Neuronal stem cell (in vitro differentiated cells): Measurements from ENCODE around the gene FAM209A.

Experiments used
- DNase-seq: peaks from one replicate; pipeline ENCODE4 v3.0.0-alpha.2; 2013; ENCODE audit warnings: low spot score
- H2AFZ ChIP-seq: one replicate; pipeline ENCODE4 v1.6.1; 2013; ENCODE audit warnings: mild to moderate bottlenecking, low read length, inconsistent platforms
- H2AK5ac ChIP-seq: 2 replicates; pipeline ENCODE4 v1.6.1; 2013; ENCODE audit warnings: low read depth, mild to moderate bottlenecking, inconsistent platforms, low read length, moderate library complexity, mixed read lengths
- H2BK120ac ChIP-seq: 2 replicates; pipeline ENCODE4 v1.6.1; 2013; ENCODE audit warnings: low read depth, mild to moderate bottlenecking, inconsistent platforms, low read length, moderate library complexity, mixed read lengths
- H2BK12ac ChIP-seq: one replicate; pipeline ENCODE4 v1.6.1; 2013; ENCODE audit warnings: low read length, inconsistent platforms
- H2BK15ac ChIP-seq: 2 replicates; pipeline ENCODE4 v1.6.1; 2013; ENCODE audit warnings: mild to moderate bottlenecking, low read length, inconsistent platforms, mixed read lengths
- H2BK5ac ChIP-seq: one replicate; pipeline ENCODE4 v1.6.1; 2013; ENCODE audit warnings: inconsistent platforms, mild to moderate bottlenecking, low read length, moderate library complexity
- H3K14ac ChIP-seq: one replicate; pipeline ENCODE4 v1.6.1; 2013; ENCODE audit warnings: low read length, inconsistent platforms
- H3K18ac ChIP-seq: 2 replicates; pipeline ENCODE4 v1.6.1; 2013; ENCODE audit warnings: low read length, inconsistent platforms
- H3K23ac ChIP-seq: 2 replicates; pipeline ENCODE4 v1.6.1; 2013; ENCODE audit warnings: low read depth, mild to moderate bottlenecking, mixed read lengths, low read length, inconsistent platforms; ENCODE audit not compliant: poor library complexity
- H3K27ac ChIP-seq: replicated peaks from 3 replicates; pipeline ENCODE4 v1.5.1; 2013; ENCODE audit warnings: low read length, inconsistent platforms
- H3K27me3 ChIP-seq, 3 experiments: 2 replicates each; pipeline ENCODE4 v1.6.1; 2013; ENCODE audit warnings: low read length in 3 of 3, mild to moderate bottlenecking in 2 of 3, inconsistent platforms in 1 of 3, low read depth in 1 of 3, mixed read lengths in 1 of 3, moderate library complexity in 1 of 3; ENCODE audit not compliant: control insufficient read depth in 3 of 3, insufficient read depth in 3 of 3
- H3K36me3 ChIP-seq, 2 donors: replicated peaks in 1 of 2; 2 replicates each; pipeline ENCODE4 v1.6.1; 2013; ENCODE audit warnings: low read length in 2 of 2; ENCODE audit not compliant: control insufficient read depth in 2 of 2, insufficient read depth in 2 of 2
- H3K4ac ChIP-seq: 2 replicates; pipeline ENCODE4 v1.6.1; 2013; ENCODE audit warnings: inconsistent platforms, mild to moderate bottlenecking, low read length, moderate library complexity
- H3K4me1 ChIP-seq, 2 donors: 1 replicate in 1 of 2; 2 replicates in 1 of 2; pipeline ENCODE4 v1.6.1; 2013; ENCODE audit warnings: low read length in 2 of 2, low read depth in 1 of 2; ENCODE audit not compliant: control insufficient read depth in 2 of 2, insufficient read depth in 1 of 2
- H3K4me2 ChIP-seq: one replicate; pipeline ENCODE4 v1.6.1; 2013; ENCODE audit warnings: mild to moderate bottlenecking, low read length, inconsistent platforms; ENCODE audit not compliant: insufficient read depth, poor library complexity, severe bottlenecking
- H3K4me3 ChIP-seq, 2 donors: 2 replicates each; pipeline ENCODE4 v1.5.1; 2013; ENCODE audit warnings: low read length in 2 of 2, mild to moderate bottlenecking in 2 of 2, inconsistent platforms in 1 of 2, moderate library complexity in 1 of 2
- H3K79me1 ChIP-seq: one replicate; pipeline ENCODE4 v1.6.1; 2013; ENCODE audit warnings: low read depth, mild to moderate bottlenecking, inconsistent platforms, low read length, moderate library complexity
- H3K9ac ChIP-seq: one replicate; pipeline ENCODE4 v1.6.1; 2013; ENCODE audit warnings: mild to moderate bottlenecking, low read depth, low read length, inconsistent platforms; ENCODE audit not compliant: poor library complexity
- H3K9me3 ChIP-seq, 2 donors: replicated peaks in 1 of 2; 2 replicates each; pipeline versions ENCODE3 to v1.6.1; 2013; ENCODE audit warnings: low read length in 2 of 2, mild to moderate bottlenecking in 2 of 2, inconsistent platforms in 1 of 2, low read depth in 1 of 2, mixed read lengths in 1 of 2, moderate library complexity in 1 of 2; ENCODE audit not compliant: control insufficient read depth in 2 of 2, insufficient read depth in 1 of 2
- H4K8ac ChIP-seq: one replicate; pipeline ENCODE4 v1.6.1; 2013; ENCODE audit warnings: low read depth, mild to moderate bottlenecking, inconsistent platforms, low read length, moderate library complexity
- H4K91ac ChIP-seq: one replicate; pipeline ENCODE4 v1.6.1; 2013; ENCODE audit warnings: low read length, low read depth, mild to moderate bottlenecking, inconsistent platforms; ENCODE audit not compliant: poor library complexity
- WGBS, 2 donors: extraction: QIAGEN DNeasy Blood & Tissue Kit; methylation state at CpG; one replicate each; pipeline ENCODE4 v1.1.7; 2013; ENCODE audit warnings: missing lambda C conversion rate in 2 of 2, mixed read lengths in 1 of 2; ENCODE audit not compliant: insufficient read length in 2 of 2, insufficient replicate concordance in 1 of 2; ENCODE audit errors: extremely low coverage in 2 of 2; 5-methylcytosine and 5-hydroxymethylcytosine counted together

The FAM209A gene

DNA sequence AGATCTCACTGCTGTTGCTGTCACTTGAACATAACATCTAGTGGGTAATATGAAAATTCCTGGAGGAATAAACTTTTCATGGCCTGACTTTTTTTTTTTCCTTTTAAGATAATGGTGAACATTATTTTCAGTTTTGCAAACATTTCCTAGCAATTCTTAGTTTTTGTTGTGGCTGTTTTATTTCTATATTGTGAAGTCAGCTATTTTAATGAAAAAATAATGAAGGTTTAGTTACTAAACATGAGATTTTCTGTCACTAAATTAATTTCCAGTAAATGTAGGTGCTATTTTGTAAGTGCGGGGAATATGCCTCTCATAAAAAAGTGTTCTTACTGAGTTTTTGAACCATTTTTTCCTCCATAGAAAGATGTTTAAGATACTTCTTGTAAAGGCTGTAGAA is 23.4 kb upstream of the FAM209A start:
- Histone ChIP-seq H3K4me2 (no peak overlapping the region), H3K4me3 (no peak overlapping the region), H3K9me3 (no peaks in the 10 kb centered on the region), H2BK12ac (no peak overlapping the region), H2BK120ac (no peak overlapping the region), H2BK5ac (no peak overlapping the region), H3K27me3 (no peaks in the 10 kb centered on the region), H3K79me1 (no peaks in the 10 kb centered on the region), H3K27ac (no peak overlapping the region), H2BK15ac (no peak overlapping the region), H3K9ac (no peak overlapping the region), H3K4ac (no peak overlapping the region), H4K8ac (no peak overlapping the region), H3K18ac (no peak overlapping the region), H3K23ac (no peak overlapping the region), H3K36me3 (peaks cover 2 to 28% of the 10 kb centered on the region in 2 donors), H3K14ac (no peak overlapping the region), H2AK5ac (no peak overlapping the region), H2AFZ (no peak overlapping the region), H3K4me1 (no peaks in the 10 kb centered on the region), H4K91ac (no peak overlapping the region)
- no peak for DNase-seq
- no CpG with 5 or more reads among the region's 1 CpG for WGBS, 2 donors

DNA sequence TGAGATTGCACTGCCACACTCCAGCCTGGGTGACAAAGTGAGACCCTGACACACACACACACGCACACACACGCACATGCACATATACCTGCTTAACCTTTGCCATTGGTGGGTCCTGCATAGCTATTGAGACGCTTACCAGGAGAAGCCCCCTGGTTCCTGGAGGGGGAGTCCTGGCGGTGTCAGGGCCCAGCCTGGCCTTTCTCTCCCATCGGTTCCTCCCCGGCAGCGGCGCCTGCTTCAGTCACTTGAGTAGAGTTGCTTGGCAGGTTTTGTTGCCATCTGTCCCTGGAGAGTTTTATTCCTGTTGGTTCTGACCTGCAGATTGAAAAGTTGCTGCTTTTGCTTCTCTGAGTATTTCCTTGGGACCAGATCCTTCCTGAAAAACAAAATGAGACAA is 20.6 kb upstream of the FAM209A start:
- Histone ChIP-seq H3K27ac (no peak overlapping the region), H3K4me2 (no peak overlapping the region), H3K9ac (no peak overlapping the region), H2BK15ac (no peak overlapping the region), H2BK5ac (no peak overlapping the region), H3K79me1 (no peaks in the 10 kb centered on the region), H3K4me3 (no peak overlapping the region), H3K9me3 (no peaks in the 10 kb centered on the region), H2BK120ac (no peak overlapping the region), H3K18ac (no peak overlapping the region), H4K8ac (no peak overlapping the region), H3K36me3 (peaks cover 0 to 5% of the 10 kb centered on the region in 2 donors), H4K91ac (no peak overlapping the region), H3K4ac (no peak overlapping the region), H3K27me3 (no peaks in the 10 kb centered on the region), H2BK12ac (no peak overlapping the region), H2AK5ac (no peak overlapping the region), H3K23ac (no peak overlapping the region), H3K4me1 (no peaks in the 10 kb centered on the region), H2AFZ (no peak overlapping the region), H3K14ac (no peak overlapping the region)
- no CpG with 5 or more reads among the region's 8 CpGs for WGBS, 2 donors
- DNase-seq, result no peak

DNA sequence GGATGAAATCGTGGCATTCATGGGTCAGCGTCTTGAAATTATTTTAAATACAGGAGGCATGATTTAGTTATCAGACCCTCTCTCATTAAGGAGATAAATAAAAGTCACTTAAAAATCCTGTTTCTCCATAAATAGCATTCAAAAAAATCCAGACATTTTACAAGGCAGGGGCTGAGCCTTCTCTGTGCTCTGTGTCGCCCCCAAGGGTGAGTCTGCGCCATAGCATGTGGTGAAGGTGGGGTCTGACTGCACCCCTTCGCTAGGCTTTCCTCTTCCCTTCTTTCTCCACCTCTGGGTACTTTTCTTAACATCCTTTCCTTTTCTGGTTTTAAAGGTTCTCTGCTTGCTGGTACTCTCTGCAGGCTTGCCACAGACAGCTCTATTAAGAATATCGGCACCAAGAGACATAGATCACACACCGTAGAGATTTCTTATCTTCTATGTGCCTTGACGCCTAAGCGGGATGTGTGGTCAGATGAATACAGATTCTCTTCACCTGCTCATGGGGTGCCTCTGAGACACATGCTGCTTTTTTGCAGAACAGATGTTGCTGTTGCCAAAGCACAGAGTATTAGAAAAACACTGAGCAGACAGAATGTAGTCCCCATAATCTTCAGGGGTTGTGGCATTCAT is 20.1 kb upstream of the FAM209A start:
- H3K4me2 ChIP-seq, result no peak overlapping the region
- no peak overlapping the region for H2BK12ac ChIP-seq
- no peak overlapping the region for H2BK15ac ChIP-seq
- H4K8ac ChIP-seq, result no peak overlapping the region
- H2BK5ac ChIP-seq, result no peak overlapping the region
- H3K36me3 ChIP-seq, result peaks cover 0 to 5% of the 10 kb centered on the region in 2 donors
- H3K4me1 ChIP-seq, result no peaks in the 10 kb centered on the region
- no peaks in the 10 kb centered on the region for H3K27me3 ChIP-seq
- H2AFZ ChIP-seq, result no peak overlapping the region
- no peak overlapping the region for H3K18ac ChIP-seq
- no peak overlapping the region for H4K91ac ChIP-seq
- DNase-seq, result no peak
- H3K4ac ChIP-seq, result no peak overlapping the region
- no peak overlapping the region for H3K9ac ChIP-seq
- H3K27ac ChIP-seq, result no peak overlapping the region
- no peak overlapping the region for H3K23ac ChIP-seq
- no CpG with 5 or more reads among the region's 9 CpGs for WGBS, 2 donors
- no peak overlapping the region for H3K14ac ChIP-seq
- no peak overlapping the region for H2BK120ac ChIP-seq
- no peaks in the 10 kb centered on the region for H3K9me3 ChIP-seq
- no peak overlapping the region for H2AK5ac ChIP-seq
- no peak overlapping the region for H3K4me3 ChIP-seq
- no peaks in the 10 kb centered on the region for H3K79me1 ChIP-seq

DNA sequence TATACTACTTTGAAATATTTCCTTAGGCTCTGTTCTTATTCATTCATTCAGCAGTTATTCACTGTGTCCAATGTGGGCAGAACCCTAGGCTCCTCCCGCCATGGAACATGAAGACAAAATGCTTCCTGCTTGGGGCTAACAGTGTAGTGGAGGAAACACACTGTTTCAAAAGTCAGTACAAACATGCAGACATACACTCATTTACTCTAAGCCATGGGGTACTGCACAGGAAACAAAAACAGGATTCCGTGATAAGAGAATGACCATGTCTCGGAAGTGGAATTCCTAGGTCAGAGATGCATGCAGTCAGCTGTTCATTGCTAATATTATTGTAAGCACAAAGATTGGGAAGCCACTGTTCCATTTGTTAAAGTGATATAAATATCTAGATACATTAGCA is 18.4 kb upstream of the FAM209A start:
- Histone ChIP-seq H2BK5ac (no peak overlapping the region), H3K18ac (no peak overlapping the region), H4K8ac (no peak overlapping the region), H4K91ac (no peak overlapping the region), H3K79me1 (no peaks in the 10 kb centered on the region), H2BK12ac (no peak overlapping the region), H3K9me3 (no peaks in the 10 kb centered on the region), H3K27me3 (no peaks in the 10 kb centered on the region), H3K9ac (no peak overlapping the region), H2AK5ac (no peak overlapping the region), H3K4me3 (no peak overlapping the region), H2BK120ac (no peak overlapping the region), H3K4me1 (no peaks in the 10 kb centered on the region), H3K4ac (no peak overlapping the region), H3K27ac (no peak overlapping the region), H2BK15ac (no peak overlapping the region), H2AFZ (no peak overlapping the region), H3K14ac (no peak overlapping the region), H3K4me2 (no peak overlapping the region), H3K36me3 (peaks cover 0 to 5% of the 10 kb centered on the region in 2 donors), H3K23ac (no peak overlapping the region)
- WGBS, 2 donors, result no CpG with 5 or more reads among the region's 3 CpGs
- no peak for DNase-seq
